H1 (cell line): ENCODE data around the gene AQP2. TPM values are rescaled to one million over a fixed set of nuclear protein-coding genes. Genes with fewer than 3 reads are reported as not detected.

Experiments
- CBX5 ChIP-seq: fragments of 300-800, 300-1000 bp; sonication (generic); IDR thresholded peaks from 2 replicates; pipeline ENCODE4 v1.7.1; 2016; ENCODE audit warnings: antibody characterized with exemption, low read length, low read depth
- CREB1 ChIP-seq: IDR thresholded peaks from 2 replicates; pipeline ENCODE4 v1.6.1; 2012; ENCODE audit warnings: inconsistent platforms
- EZH2 ChIP-seq: fragments of 200-600 bp; sonication (generic); IDR thresholded peaks from 2 replicates; pipeline ENCODE4 v1.7.1; 2012; ENCODE audit warnings: low read depth, mild to moderate bottlenecking, moderate library complexity, low read length, inconsistent platforms; ENCODE audit not compliant: severe bottlenecking
- JUND ChIP-seq: IDR thresholded peaks from 2 replicates; pipeline ENCODE4 v1.6.1; 2011; ENCODE audit warnings: mild to moderate bottlenecking, improper control_type of control experiment, low read length
- KDM1A ChIP-seq: fragments of 200-600, 300-600 bp; sonication (generic); IDR thresholded peaks from 2 replicates; pipeline ENCODE4 v1.7.1; 2016; ENCODE audit warnings: mild to moderate bottlenecking, low read length, borderline replicate concordance
- PHF8 ChIP-seq: fragments of 200-600 bp; sonication (generic); conservative IDR thresholded peaks from 2 replicates; pipeline ENCODE4 v1.7.1; 2012; ENCODE audit warnings: low read depth, mild to moderate bottlenecking, inconsistent platforms, low read length, moderate library complexity
- POLR2A ChIP-seq, 2 experiments: IDR thresholded peaks; 1 replicate in 1 of 2; 2 replicates in 1 of 2; pipeline ENCODE4 v1.6.1; 2011; ENCODE audit warnings: low read depth in 2 of 2, low read length in 2 of 2, mild to moderate bottlenecking in 2 of 2; ENCODE audit errors: control extremely low read depth in 1 of 2
- SIRT6 ChIP-seq: IDR thresholded peaks from one replicate; pipeline ENCODE4 v1.7.1; 2012; ENCODE audit warnings: low read length, inconsistent platforms
- TEAD4 ChIP-seq: IDR thresholded peaks from 2 replicates; pipeline ENCODE4 v1.6.1; 2012; ENCODE audit warnings: low read depth, low read length, inconsistent platforms, mixed read lengths
- polyA plus RNA-seq, 7 experiments: library from polyadenylated mRNA; depleted of rRNA in 3 of 7; stranded (reverse) in 5 of 7; unstranded in 2 of 7; fragments of >200 nt in 5 of 7; fragments of 200-250 nt in 2 of 7; gene quantifications; 1 replicate in 5 of 7; 2 replicates in 1 of 7; 4 replicates in 1 of 7; pipeline versions ENCODE4 v1.2.1 to v1.2.3, GENCODE V29; 2011 to 2013; ENCODE audit warnings: missing spikeins in 2 of 7, mixed read lengths in 2 of 7
- total RNA-seq: library from RNA; stranded (reverse); fragmentation: NEBNext Ultra II Directional; extraction: Animal tissue kit (Norgen Biotek cat#: 25700); gene quantifications from 2 replicates; pipeline ENCODE4 v1.2.1, GENCODE V29; 2021
- TF ChIP-seq, protein P1 (sequence below): fragments of 300-600 bp; sonication (generic); IDR thresholded peaks from 2 replicates; pipeline ENCODE4 v1.7.1; 2012; ENCODE audit warnings: low read length, moderate library complexity, mild to moderate bottlenecking, inconsistent platforms; ENCODE audit not compliant: insufficient replicate concordance

AQP2 gene
- total and polyA plus RNA-seq, 2 of the 8 experiments (the other 6 are each of a cell fraction or from before 2014, with no cell fraction given) = not detected

DNA sequence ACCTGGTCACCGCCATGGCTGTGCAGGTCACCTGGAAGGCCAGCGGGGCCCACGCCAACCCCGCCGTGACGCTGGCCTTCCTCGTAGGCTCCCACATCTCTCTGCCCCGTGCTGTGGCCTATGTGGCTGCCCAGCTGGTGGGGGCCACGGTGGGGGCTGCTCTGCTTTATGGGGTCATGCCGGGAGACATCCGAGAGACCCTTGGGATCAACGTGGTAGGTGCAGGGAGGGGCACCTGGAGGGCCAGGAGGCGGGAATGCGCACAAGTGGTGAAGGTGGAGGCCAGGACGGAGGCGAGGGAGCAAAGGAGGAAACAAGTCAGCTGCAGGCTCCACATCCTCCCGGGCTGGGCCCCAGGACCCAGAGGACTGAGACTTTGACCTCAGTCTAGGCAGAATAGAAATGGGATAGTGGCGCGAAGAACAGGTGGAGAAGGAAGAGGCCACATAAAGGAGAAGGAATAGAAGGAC is 22.9 kb downstream of the AQP2 start (continued):
- TF ChIP-seq, protein P1, sequence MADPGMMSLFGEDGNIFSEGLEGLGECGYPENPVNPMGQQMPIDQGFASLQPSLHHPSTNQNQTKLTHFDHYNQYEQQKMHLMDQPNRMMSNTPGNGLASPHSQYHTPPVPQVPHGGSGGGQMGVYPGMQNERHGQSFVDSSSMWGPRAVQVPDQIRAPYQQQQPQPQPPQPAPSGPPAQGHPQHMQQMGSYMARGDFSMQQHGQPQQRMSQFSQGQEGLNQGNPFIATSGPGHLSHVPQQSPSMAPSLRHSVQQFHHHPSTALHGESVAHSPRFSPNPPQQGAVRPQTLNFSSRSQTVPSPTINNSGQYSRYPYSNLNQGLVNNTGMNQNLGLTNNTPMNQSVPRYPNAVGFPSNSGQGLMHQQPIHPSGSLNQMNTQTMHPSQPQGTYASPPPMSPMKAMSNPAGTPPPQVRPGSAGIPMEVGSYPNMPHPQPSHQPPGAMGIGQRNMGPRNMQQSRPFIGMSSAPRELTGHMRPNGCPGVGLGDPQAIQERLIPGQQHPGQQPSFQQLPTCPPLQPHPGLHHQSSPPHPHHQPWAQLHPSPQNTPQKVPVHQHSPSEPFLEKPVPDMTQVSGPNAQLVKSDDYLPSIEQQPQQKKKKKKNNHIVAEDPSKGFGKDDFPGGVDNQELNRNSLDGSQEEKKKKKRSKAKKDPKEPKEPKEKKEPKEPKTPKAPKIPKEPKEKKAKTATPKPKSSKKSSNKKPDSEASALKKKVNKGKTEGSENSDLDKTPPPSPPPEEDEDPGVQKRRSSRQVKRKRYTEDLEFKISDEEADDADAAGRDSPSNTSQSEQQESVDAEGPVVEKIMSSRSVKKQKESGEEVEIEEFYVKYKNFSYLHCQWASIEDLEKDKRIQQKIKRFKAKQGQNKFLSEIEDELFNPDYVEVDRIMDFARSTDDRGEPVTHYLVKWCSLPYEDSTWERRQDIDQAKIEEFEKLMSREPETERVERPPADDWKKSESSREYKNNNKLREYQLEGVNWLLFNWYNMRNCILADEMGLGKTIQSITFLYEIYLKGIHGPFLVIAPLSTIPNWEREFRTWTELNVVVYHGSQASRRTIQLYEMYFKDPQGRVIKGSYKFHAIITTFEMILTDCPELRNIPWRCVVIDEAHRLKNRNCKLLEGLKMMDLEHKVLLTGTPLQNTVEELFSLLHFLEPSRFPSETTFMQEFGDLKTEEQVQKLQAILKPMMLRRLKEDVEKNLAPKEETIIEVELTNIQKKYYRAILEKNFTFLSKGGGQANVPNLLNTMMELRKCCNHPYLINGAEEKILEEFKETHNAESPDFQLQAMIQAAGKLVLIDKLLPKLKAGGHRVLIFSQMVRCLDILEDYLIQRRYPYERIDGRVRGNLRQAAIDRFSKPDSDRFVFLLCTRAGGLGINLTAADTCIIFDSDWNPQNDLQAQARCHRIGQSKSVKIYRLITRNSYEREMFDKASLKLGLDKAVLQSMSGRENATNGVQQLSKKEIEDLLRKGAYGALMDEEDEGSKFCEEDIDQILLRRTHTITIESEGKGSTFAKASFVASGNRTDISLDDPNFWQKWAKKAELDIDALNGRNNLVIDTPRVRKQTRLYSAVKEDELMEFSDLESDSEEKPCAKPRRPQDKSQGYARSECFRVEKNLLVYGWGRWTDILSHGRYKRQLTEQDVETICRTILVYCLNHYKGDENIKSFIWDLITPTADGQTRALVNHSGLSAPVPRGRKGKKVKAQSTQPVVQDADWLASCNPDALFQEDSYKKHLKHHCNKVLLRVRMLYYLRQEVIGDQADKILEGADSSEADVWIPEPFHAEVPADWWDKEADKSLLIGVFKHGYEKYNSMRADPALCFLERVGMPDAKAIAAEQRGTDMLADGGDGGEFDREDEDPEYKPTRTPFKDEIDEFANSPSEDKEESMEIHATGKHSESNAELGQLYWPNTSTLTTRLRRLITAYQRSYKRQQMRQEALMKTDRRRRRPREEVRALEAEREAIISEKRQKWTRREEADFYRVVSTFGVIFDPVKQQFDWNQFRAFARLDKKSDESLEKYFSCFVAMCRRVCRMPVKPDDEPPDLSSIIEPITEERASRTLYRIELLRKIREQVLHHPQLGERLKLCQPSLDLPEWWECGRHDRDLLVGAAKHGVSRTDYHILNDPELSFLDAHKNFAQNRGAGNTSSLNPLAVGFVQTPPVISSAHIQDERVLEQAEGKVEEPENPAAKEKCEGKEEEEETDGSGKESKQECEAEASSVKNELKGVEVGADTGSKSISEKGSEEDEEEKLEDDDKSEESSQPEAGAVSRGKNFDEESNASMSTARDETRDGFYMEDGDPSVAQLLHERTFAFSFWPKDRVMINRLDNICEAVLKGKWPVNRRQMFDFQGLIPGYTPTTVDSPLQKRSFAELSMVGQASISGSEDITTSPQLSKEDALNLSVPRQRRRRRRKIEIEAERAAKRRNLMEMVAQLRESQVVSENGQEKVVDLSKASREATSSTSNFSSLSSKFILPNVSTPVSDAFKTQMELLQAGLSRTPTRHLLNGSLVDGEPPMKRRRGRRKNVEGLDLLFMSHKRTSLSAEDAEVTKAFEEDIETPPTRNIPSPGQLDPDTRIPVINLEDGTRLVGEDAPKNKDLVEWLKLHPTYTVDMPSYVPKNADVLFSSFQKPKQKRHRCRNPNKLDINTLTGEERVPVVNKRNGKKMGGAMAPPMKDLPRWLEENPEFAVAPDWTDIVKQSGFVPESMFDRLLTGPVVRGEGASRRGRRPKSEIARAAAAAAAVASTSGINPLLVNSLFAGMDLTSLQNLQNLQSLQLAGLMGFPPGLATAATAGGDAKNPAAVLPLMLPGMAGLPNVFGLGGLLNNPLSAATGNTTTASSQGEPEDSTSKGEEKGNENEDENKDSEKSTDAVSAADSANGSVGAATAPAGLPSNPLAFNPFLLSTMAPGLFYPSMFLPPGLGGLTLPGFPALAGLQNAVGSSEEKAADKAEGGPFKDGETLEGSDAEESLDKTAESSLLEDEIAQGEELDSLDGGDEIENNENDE = no peak
- TF ChIP-seq POLR2A (IDR thresholded peaks at IDR 0.05; ENCODE audit: control extremely low read depth in 1 of 2, low read depth in 2 of 2, low read length in 2 of 2) (no peak), CREB1 (no peak), SIRT6 (no peak), CBX5 (no peak), TEAD4 (no peak), EZH2 (no peak), JUND (no peak), PHF8 (no peak), KDM1A (no peak)
